ENCODE data around the gene HIF1A.

HIF1A gene

GRCh38 chr14:61672796-61673195 lies 22.5 kb upstream of the HIF1A start:
- Histone ChIP-seq H2AFZ (ENCODE audit: low read depth, low read length, severe bottlenecking) (no peak overlapping the region), H3K36me3 (ENCODE audit: low read length) (no peaks in the 10 kb centered on the region), H3K27ac (ENCODE audit: low read depth, low read length) (no peak overlapping the region), H3K4me3 (ENCODE audit: insufficient read depth, low read length, poor library complexity, severe bottlenecking) (no peak overlapping the region), H3K79me2 (ENCODE audit: insufficient read depth, low read length) (no peaks in the 10 kb centered on the region), H3K9me3 (ENCODE audit: insufficient read depth, low read length) (no peaks in the 10 kb centered on the region), H3K9me2 (replicated peaks; ENCODE audit: insufficient read depth, low read length) (no peaks in the 10 kb centered on the region), H3F3A (ENCODE audit: insufficient read depth) (peaks cover 6% of the 10 kb centered on the region; the same call in 1 of the 2 replicates), H3K9ac (ENCODE audit: low read length) (no peak overlapping the region), H4K20me1 (ENCODE audit: low read depth, low read length) (no peaks in the 10 kb centered on the region), H3K27me3 (ENCODE audit: low read length) (no peaks in the 10 kb centered on the region), H3K4me2 (ENCODE audit: low read depth, low read length, poor library complexity, severe bottlenecking) (no peak overlapping the region)
- TF ChIP-seq CTCF (IDR thresholded peaks at IDR 0.05; ENCODE audit: insufficient read depth, low read length, poor library complexity, severe bottlenecking) (no peak), EZH2phosphoT487 (conservative IDR thresholded peaks at IDR 0.05; ENCODE audit: low read length) (no peak)

GRCh38 chr14:61673305-61673704 lies 22.0 kb upstream of the HIF1A start:
- H3K4me3 ChIP-seq (ENCODE audit: insufficient read depth, low read length, poor library complexity, severe bottlenecking): no peak overlapping the region
- no peaks in the 10 kb centered on the region for H3K9me2 ChIP-seq (replicated peaks; ENCODE audit: insufficient read depth, low read length)
- peaks cover 6% of the 10 kb centered on the region; the same call in 1 of the 2 replicates for H3F3A ChIP-seq (ENCODE audit: insufficient read depth)
- no peaks in the 10 kb centered on the region for H3K79me2 ChIP-seq (ENCODE audit: insufficient read depth, low read length)
- no peaks in the 10 kb centered on the region for H4K20me1 ChIP-seq (ENCODE audit: low read depth, low read length)
- H3K9me3 ChIP-seq (ENCODE audit: insufficient read depth, low read length): no peaks in the 10 kb centered on the region
- no peak overlapping the region for H2AFZ ChIP-seq (ENCODE audit: low read depth, low read length, severe bottlenecking)
- no peak overlapping the region for H3K9ac ChIP-seq (ENCODE audit: low read length)
- H3K27ac ChIP-seq (ENCODE audit: low read depth, low read length): no peak overlapping the region
- no peak overlapping the region for H3K4me2 ChIP-seq (ENCODE audit: low read depth, low read length, poor library complexity, severe bottlenecking)
- no peak for TF ChIP-seq EZH2phosphoT487 (conservative IDR thresholded peaks at IDR 0.05; ENCODE audit: low read length)
- no peak for TF ChIP-seq CTCF (IDR thresholded peaks at IDR 0.05; ENCODE audit: insufficient read depth, low read length, poor library complexity, severe bottlenecking)
- H3K27me3 ChIP-seq (ENCODE audit: low read length): no peaks in the 10 kb centered on the region
- no peaks in the 10 kb centered on the region for H3K36me3 ChIP-seq (ENCODE audit: low read length)

DNA sequence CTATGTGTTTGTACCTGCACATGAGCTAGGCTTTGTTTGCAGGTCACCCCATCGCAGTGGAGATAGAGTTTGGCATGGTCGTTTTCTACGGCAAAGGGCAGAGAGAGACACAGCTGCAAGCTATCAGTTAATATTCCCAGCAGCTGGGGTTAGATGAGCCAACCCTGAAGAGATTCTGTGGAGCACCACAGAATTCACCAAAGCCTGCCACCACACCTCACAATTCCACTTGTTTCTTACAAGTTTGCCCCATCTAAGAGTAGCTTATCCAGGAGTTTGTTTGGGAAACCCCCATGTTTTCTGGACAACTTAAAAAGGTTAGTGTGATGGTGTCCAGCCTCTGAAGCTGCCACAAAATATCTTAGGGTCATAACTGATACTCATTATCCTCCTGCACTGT lies 20.0 kb upstream of the HIF1A start:
- Histone ChIP-seq H4K20me1 (ENCODE audit: low read depth, low read length) (no peaks in the 10 kb centered on the region), H2AFZ (ENCODE audit: low read depth, low read length, severe bottlenecking) (no peak overlapping the region), H3K79me2 (ENCODE audit: insufficient read depth, low read length) (no peaks in the 10 kb centered on the region), H3K4me3 (ENCODE audit: insufficient read depth, low read length, poor library complexity, severe bottlenecking) (no peak overlapping the region), H3K4me2 (ENCODE audit: low read depth, low read length, poor library complexity, severe bottlenecking) (no peak overlapping the region), H3K9me2 (replicated peaks; ENCODE audit: insufficient read depth, low read length) (no peaks in the 10 kb centered on the region), H3K27ac (ENCODE audit: low read depth, low read length) (no peak overlapping the region), H3F3A (ENCODE audit: insufficient read depth) (peaks cover 6% of the 10 kb centered on the region; the same call in 1 of the 2 replicates), H3K9me3 (ENCODE audit: insufficient read depth, low read length) (no peaks in the 10 kb centered on the region), H3K27me3 (ENCODE audit: low read length) (no peaks in the 10 kb centered on the region), H3K9ac (ENCODE audit: low read length) (no peak overlapping the region), H3K36me3 (ENCODE audit: low read length) (no peaks in the 10 kb centered on the region)
- TF ChIP-seq CTCF (IDR thresholded peaks at IDR 0.05; ENCODE audit: insufficient read depth, low read length, poor library complexity, severe bottlenecking) (no peak), EZH2phosphoT487 (conservative IDR thresholded peaks at IDR 0.05; ENCODE audit: low read length) (no peak)
